ENCODE measurements around the gene TMEM123.

GRCh38 chr11:102426000-102426399 lies 26.6 kb downstream of the TMEM123 start:
- TF ChIP-seq MYBL2 (CRISPR knock-in tag; IDR thresholded peaks at IDR 0.05), result no peak
- TF ChIP-seq CTCF (IDR thresholded peaks at IDR 0.05), result no peak
- TF ChIP-seq MXD4 (CRISPR knock-in tag; IDR thresholded peaks at IDR 0.05; ENCODE audit: borderline replicate concordance), result no peak
- no peak for TF ChIP-seq IRF2 (CRISPR knock-in tag; IDR thresholded peaks at IDR 0.05; ENCODE audit: borderline replicate concordance, low read depth)
